Loucy (cell line): ENCODE data around the gene PKP3.

Source experiments
- H2AFZ ChIP-seq: fragments of 200-600 bp; sonication (generic); 2 replicates; pipeline ENCODE4 v1.6.0; 2016; ENCODE audit warnings: antibody characterized with exemption, mild to moderate bottlenecking, low read length, moderate library complexity
- H3F3A ChIP-seq: fragments of 200-600 bp; 2 replicates; pipeline ENCODE4 v1.6.0; 2016; ENCODE audit warnings: antibody characterized with exemption, low read depth, mild to moderate bottlenecking
- H3K27me3 ChIP-seq: fragments of 200-600 bp; sonication (generic); 2 replicates; pipeline ENCODE4 v1.6.1; 2014; ENCODE audit warnings: low read length, mild to moderate bottlenecking; ENCODE audit not compliant: insufficient read depth, poor library complexity, severe bottlenecking
- H3K36me3 ChIP-seq: fragments of 200-600 bp; sonication (generic); 2 replicates; pipeline ENCODE4 v1.6.1; 2016; ENCODE audit warnings: low read length; ENCODE audit not compliant: insufficient read depth
- H3K4me1 ChIP-seq: fragments of 200-600 bp; sonication (generic); 2 replicates; pipeline ENCODE4 v1.5.1; 2014; ENCODE audit warnings: low read length, mild to moderate bottlenecking; ENCODE audit not compliant: insufficient read depth, poor library complexity, severe bottlenecking
- H3K4me2 ChIP-seq: fragments of 200-600 bp; sonication (generic); 2 replicates; pipeline ENCODE4 v1.6.0; 2014; ENCODE audit warnings: antibody characterized with exemption, low read length, low read depth, mild to moderate bottlenecking; ENCODE audit not compliant: poor library complexity, severe bottlenecking
- H3K4me3 ChIP-seq: fragments of 200-600 bp; sonication (generic); 2 replicates; pipeline ENCODE4 v1.5.1; 2014; ENCODE audit warnings: low read length, mild to moderate bottlenecking, mixed read lengths; ENCODE audit not compliant: poor library complexity, severe bottlenecking
- H3K79me2 ChIP-seq: fragments of 200-600 bp; sonication (generic); 2 replicates; pipeline ENCODE4 v1.6.1; 2014; ENCODE audit warnings: low read length; ENCODE audit not compliant: insufficient read depth
- H3K9ac ChIP-seq: fragments of 200-600 bp; sonication (generic); 2 replicates; pipeline ENCODE4 v1.6.0; 2014; ENCODE audit warnings: mild to moderate bottlenecking, low read depth, low read length, moderate library complexity; ENCODE audit not compliant: poor library complexity, severe bottlenecking
- H3K9me2 ChIP-seq: fragments of 200-600 bp; sonication (generic); replicated peaks from 2 replicates; pipeline ENCODE4 v1.6.1; 2016; ENCODE audit warnings: low read depth, low read length, mixed read lengths
- H3K9me3 ChIP-seq: fragments of 200-600 bp; sonication (generic); 2 replicates; pipeline ENCODE4 v1.6.1; 2014; ENCODE audit warnings: mild to moderate bottlenecking, antibody characterized with exemption, low read length, low read depth; ENCODE audit not compliant: insufficient read depth
- H4K20me1 ChIP-seq: fragments of 200-600 bp; sonication (generic); 2 replicates; pipeline ENCODE4 v1.6.0; 2014; ENCODE audit warnings: antibody characterized with exemption, low read length, mild to moderate bottlenecking; ENCODE audit not compliant: insufficient read depth, poor library complexity, severe bottlenecking
- CTCF ChIP-seq: fragments of 200-600 bp; sonication (generic); conservative IDR thresholded peaks from 2 replicates; pipeline ENCODE4 v1.5.1; 2014; ENCODE audit warnings: mild to moderate bottlenecking, antibody characterized with exemption, low read length
- EZH2phosphoT487 ChIP-seq: fragments of 200-600 bp; IDR thresholded peaks from 2 replicates; pipeline ENCODE4 v1.6.1; 2018; ENCODE audit warnings: antibody characterized with exemption, mild to moderate bottlenecking, moderate library complexity, borderline replicate concordance

PKP3 gene

DNA sequence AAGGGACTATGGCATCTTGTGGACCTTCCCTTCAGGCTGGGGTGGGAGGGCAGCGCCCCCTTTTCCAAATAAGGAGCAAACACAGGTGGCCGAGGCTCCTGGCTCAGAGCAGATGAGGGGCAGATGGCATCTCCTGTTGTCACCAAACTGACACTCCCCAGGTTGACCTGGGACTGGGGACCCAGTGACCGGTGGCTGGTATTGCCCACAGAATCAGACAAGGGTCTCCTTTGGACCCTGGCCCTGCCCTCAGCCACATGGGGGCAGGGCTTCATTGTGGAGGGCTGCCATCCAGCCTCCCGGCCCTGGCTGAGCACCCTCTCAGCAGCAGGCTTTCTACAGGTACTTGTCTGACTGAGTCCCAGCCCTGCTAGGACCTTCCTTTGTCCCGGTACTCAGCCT lies 21.6 kb downstream of the PKP3 start:
- peak overlapping the region; percentile 96 for H3K9ac ChIP-seq
- no peaks in the 10 kb centered on the region for H3F3A ChIP-seq
- no peaks in the 10 kb centered on the region for H3K9me2 ChIP-seq
- peak overlapping the region; percentile 92 for H3K4me2 ChIP-seq
- H4K20me1 ChIP-seq: peaks cover 9% of the 10 kb centered on the region
- no peaks in the 10 kb centered on the region for H3K27me3 ChIP-seq
- H3K79me2 ChIP-seq: peaks cover 22% of the 10 kb centered on the region
- H3K4me1 ChIP-seq: peaks cover 28% of the 10 kb centered on the region
- H3K9me3 ChIP-seq: no peaks in the 10 kb centered on the region
- TF ChIP-seq EZH2phosphoT487 (no peak), CTCF (peak; percentile 38; the same call in 1 of the 2 replicates)
- H3K4me3 ChIP-seq: peak overlapping the region; percentile 96
- no peaks in the 10 kb centered on the region for H3K36me3 ChIP-seq
- no peak overlapping the region for H2AFZ ChIP-seq

DNA sequence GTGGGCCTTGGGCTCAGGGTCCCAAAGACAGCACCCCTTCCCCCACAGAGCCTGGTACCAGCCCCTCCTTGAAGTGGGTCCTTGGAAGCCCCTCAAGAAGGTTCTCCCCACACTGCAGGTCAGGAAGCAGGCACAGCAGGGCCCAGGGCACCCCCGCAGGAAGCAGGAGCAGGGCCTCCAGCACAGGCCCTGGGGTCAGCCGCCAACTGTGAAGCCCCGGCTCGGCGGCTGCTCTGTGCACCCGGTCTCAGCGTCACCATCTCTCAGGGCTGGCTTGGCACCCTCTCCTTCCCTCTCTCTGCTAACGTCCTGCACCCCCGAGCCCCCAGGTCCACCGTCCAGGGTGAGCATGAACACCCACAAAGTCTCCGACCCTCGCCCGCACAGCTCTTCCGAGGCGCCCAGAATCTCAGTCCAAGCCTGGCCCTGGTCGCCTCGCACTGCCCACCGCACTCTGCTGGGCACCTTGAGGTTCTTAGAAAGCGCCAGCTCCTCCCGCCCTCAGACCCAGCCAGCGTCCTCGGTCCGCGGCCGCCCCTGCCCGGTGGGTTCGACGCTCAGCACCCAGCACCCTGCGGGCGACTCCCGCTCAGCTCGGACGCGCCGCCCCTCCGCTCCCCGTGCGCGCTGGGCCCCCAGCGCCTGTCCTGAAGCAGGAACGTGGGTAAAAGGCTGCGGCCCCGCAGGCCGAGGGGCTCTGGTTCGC lies 22.2 kb downstream of the PKP3 start:
- Histone ChIP-seq H3K9me2 (no peaks in the 10 kb centered on the region), H3K4me2 (peak overlapping the region; percentile 92), H3K27me3 (no peaks in the 10 kb centered on the region), H3F3A (no peaks in the 10 kb centered on the region), H3K4me1 (peaks cover 28% of the 10 kb centered on the region), H3K9me3 (no peaks in the 10 kb centered on the region), H2AFZ (no peak overlapping the region), H4K20me1 (peaks cover 9% of the 10 kb centered on the region), H3K79me2 (peaks cover 22% of the 10 kb centered on the region), H3K9ac (peak overlapping the region; percentile 96), H3K4me3 (peak overlapping the region; percentile 96), H3K36me3 (no peaks in the 10 kb centered on the region)
- no peak for TF ChIP-seq CTCF
- no peak for TF ChIP-seq EZH2phosphoT487

DNA sequence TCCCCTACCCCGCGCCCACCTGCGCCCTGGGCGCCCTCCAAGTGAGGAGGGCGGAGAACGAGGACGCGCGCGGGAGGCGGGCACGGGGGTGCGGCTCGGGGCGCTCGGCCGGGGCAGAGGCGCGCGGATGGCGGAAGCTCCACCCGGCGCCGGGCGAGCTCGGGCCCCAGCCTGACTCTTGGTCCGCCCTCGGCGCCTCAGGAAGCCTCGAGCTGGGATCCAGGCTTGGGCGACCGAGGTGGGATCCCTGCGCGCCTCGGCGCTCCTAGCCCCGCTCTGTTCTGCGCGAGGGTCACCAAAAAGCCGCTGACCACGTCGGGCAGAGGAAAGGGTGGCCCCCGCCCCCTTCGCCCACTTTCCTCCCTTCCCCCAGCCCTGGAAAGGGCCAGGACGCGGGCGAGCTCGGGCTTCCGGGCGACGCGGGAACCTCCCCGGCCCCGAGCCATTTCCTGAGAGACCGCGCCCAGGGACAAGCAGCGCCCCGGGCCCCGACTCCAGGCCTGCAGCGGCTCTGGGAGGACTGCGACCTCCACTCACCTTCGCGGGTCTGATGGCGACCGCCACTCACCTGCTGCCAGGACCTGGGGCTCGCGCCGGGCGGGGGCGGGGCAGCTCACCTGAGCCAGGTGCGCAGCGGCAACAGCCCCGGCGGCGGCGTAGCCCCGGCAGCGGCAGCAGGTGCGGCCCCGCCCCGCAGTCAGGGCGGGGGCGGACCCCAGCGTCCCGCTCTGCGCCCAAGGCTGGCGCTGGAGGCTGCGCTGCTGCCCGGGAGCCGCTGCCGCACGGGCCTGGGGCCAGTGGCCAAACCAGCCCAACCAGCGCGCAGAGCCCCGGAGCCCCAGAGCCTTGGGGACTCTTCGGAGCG lies 23.0 kb downstream of the PKP3 start:
- no peak overlapping the region for H3K4me2 ChIP-seq

More for the DNA sequence above, 23.0 kb downstream of the PKP3 start:
- peaks cover 9% of the 10 kb centered on the region for H4K20me1 ChIP-seq
- no peaks in the 10 kb centered on the region for H3K9me3 ChIP-seq
- no peak overlapping the region for H2AFZ ChIP-seq
- TF ChIP-seq CTCF: no peak
- TF ChIP-seq EZH2phosphoT487: no peak
- H3K9ac ChIP-seq: no peak overlapping the region
- H3K27me3 ChIP-seq: no peaks in the 10 kb centered on the region
- peaks cover 28% of the 10 kb centered on the region for H3K4me1 ChIP-seq
- H3K4me3 ChIP-seq: no peak overlapping the region
- H3K79me2 ChIP-seq: peaks cover 22% of the 10 kb centered on the region
- no peaks in the 10 kb centered on the region for H3F3A ChIP-seq
- no peaks in the 10 kb centered on the region for H3K36me3 ChIP-seq
- no peaks in the 10 kb centered on the region for H3K9me2 ChIP-seq
